GM12878 (cell line): ENCODE measurements around the gene RCOR1. TPM values are rescaled to one million over a fixed set of nuclear protein-coding genes. Genes with fewer than 3 reads are reported as not detected.

Experiments
- ATAC-seq: fragments of 200-7000 bp; cut with Tn5 transposase; 3 replicates; pipeline ENCODE4 v1.9.1; 2020; ENCODE audit warnings: mild to moderate bottlenecking, moderate library complexity
- BruUV-seq: library from RNA; stranded (reverse); fragments of 400-500 nt; replicated peaks from 2 replicates; lab custom pipeline; 2021; lab: Mats Ljungman, UMichigan
- CTCF ChIA-PET: fragments of 300-600 bp; sonication (Branson Sonifier 250); formaldehyde crosslinking; extraction: SDS; loops from one replicate; lab custom pipeline; 2021; ENCODE audit warnings: inconsistent platforms; lab: Yijun Ruan, JAX
- POLR2A ChIA-PET: fragments of 350-600 bp; formaldehyde crosslinking; extraction: SDS; loops from one replicate; lab custom pipeline; 2021; ENCODE audit warnings: inconsistent platforms; lab: Charles Lee
- RAD21 ChIA-PET: fragments of 300-600 bp; sonication (Branson Sonifier 250); formaldehyde crosslinking; loops from one replicate; lab custom pipeline; 2023; ENCODE audit warnings: antibody characterized with exemption; ENCODE audit not compliant: unreplicated experiment; lab: Charles Lee
- SMC1A ChIA-PET: fragments of 300-600 bp; sonication (Branson Sonifier 250); formaldehyde crosslinking; loops from one replicate; lab custom pipeline; 2023; ENCODE audit not compliant: unreplicated experiment, uncharacterized antibody; lab: Charles Lee
- DNase-seq: peaks from one replicate; pipeline ENCODE4 v3.0.0-alpha.2; 2011; ENCODE audit warnings: low read depth, low spot score
- FAIRE-seq: peaks from 3 replicates; lab custom pipeline; 2011; peaks lifted over from hg19 to GRCh38; lab: Jason Lieb, UNC
- H2AFZ ChIP-seq: 2 replicates; pipeline ENCODE4 v1.6.0; 2011; ENCODE audit warnings: low read depth, low read length, control low read depth; ENCODE audit not compliant: control insufficient read depth
- H3K27ac ChIP-seq: 2 replicates; pipeline ENCODE4 v1.5.1; 2011; ENCODE audit warnings: control low read depth; ENCODE audit not compliant: control insufficient read depth, insufficient read depth
- H3K27me3 ChIP-seq, 2 experiments: replicated peaks in 1 of 2; 2 replicates each; pipeline versions ENCODE4 v1.6.0 to v1.6.1; 2011; ENCODE audit warnings: low read length in 1 of 2; ENCODE audit not compliant: control insufficient read depth in 2 of 2, insufficient read depth in 2 of 2
- H3K36me3 ChIP-seq, 2 experiments: 2 replicates each; pipeline ENCODE4 v1.5.1; 2011; ENCODE audit warnings: low read length in 1 of 2; ENCODE audit not compliant: control insufficient read depth in 2 of 2, insufficient read depth in 2 of 2
- H3K4me1 ChIP-seq: 2 replicates; pipeline ENCODE4 v1.6.1; 2011; ENCODE audit warnings: mild to moderate bottlenecking, low read length, moderate library complexity, mixed read lengths; ENCODE audit not compliant: control insufficient read depth, insufficient read depth
- H3K4me2 ChIP-seq: 2 replicates; pipeline ENCODE4 v1.6.0; 2011; ENCODE audit warnings: control low read depth; ENCODE audit not compliant: control insufficient read depth, insufficient read depth
- H3K4me3 ChIP-seq: fragments of 200-600 bp; sonication (generic); 2 replicates; pipeline ENCODE4 v1.5.1; 2016
- H3K79me2 ChIP-seq: 2 replicates; pipeline ENCODE4 v1.6.0; 2011; ENCODE audit warnings: low read length; ENCODE audit not compliant: control insufficient read depth, insufficient read depth
- H3K9ac ChIP-seq: 2 replicates; pipeline ENCODE4 v1.8.0; 2011; ENCODE audit warnings: low read length, control low read depth, mixed read lengths; ENCODE audit not compliant: control insufficient read depth, insufficient read depth
- H3K9me3 ChIP-seq: replicated peaks from 3 replicates; pipeline ENCODE4 v1.5.1; 2011; ENCODE audit warnings: mild to moderate bottlenecking, low read length; ENCODE audit not compliant: control insufficient read depth, insufficient read depth
- H4K20me1 ChIP-seq: 2 replicates; pipeline ENCODE4 v1.6.0; 2011; ENCODE audit not compliant: control insufficient read depth, insufficient read depth
- BMI1 ChIP-seq: fragments of 450-650 bp; IDR thresholded peaks from 2 replicates; pipeline ENCODE4 v1.6.1; 2016; ENCODE audit warnings: mild to moderate bottlenecking, moderate library complexity, borderline replicate concordance
- CTCF ChIP-seq, 3 experiments: IDR thresholded peaks in 2 of 3; conservative IDR thresholded peaks in 1 of 3; 2 replicates each; pipeline ENCODE4 v1.5.1; 2011; ENCODE audit warnings: low read depth in 3 of 3, low read length in 3 of 3, mild to moderate bottlenecking in 3 of 3, control low read depth in 2 of 3, moderate library complexity in 2 of 3, inconsistent platforms in 1 of 3, mixed read lengths in 1 of 3; ENCODE audit not compliant: control insufficient read depth in 2 of 3, insufficient read depth in 1 of 3; ENCODE audit errors: extremely low read depth in 1 of 3
- HDGF ChIP-seq: fragments of 450-650 bp; IDR thresholded peaks from 2 replicates; pipeline ENCODE4 v1.6.1; 2016; ENCODE audit warnings: antibody characterized with exemption
- IRF5 ChIP-seq: fragments of 450-650 bp; IDR thresholded peaks from 2 replicates; pipeline ENCODE4 v1.6.1; 2017; ENCODE audit warnings: borderline replicate concordance
- KLF5 ChIP-seq: fragments of 450-650 bp; IDR thresholded peaks from 2 replicates; pipeline ENCODE4 v1.6.1; 2014; ENCODE audit warnings: mild to moderate bottlenecking; ENCODE audit not compliant: partially characterized antibody
- MAX ChIP-seq: IDR thresholded peaks from 2 replicates; pipeline ENCODE4 v1.6.1; 2012; ENCODE audit warnings: low read depth, low read length, improper control_type of control experiment
- NKRF ChIP-seq: fragments of 450-650 bp; conservative IDR thresholded peaks from 2 replicates; pipeline ENCODE4 v1.6.1; 2017; ENCODE audit warnings: mild to moderate bottlenecking, moderate library complexity
- PAX5 ChIP-seq: IDR thresholded peaks from 2 replicates; pipeline ENCODE4 v1.6.1; 2011; ENCODE audit warnings: low read depth, low read length, borderline replicate concordance
- PAX8 ChIP-seq: fragments of 450-650 bp; IDR thresholded peaks from 2 replicates; pipeline ENCODE4 v1.6.1; 2017; ENCODE audit warnings: mild to moderate bottlenecking, moderate library complexity
- POLR2A ChIP-seq: IDR thresholded peaks from 2 replicates; pipeline ENCODE4 v1.6.1; 2011; ENCODE audit warnings: low read depth, mild to moderate bottlenecking, low read length
- SMAD5 ChIP-seq: IDR thresholded peaks from 2 replicates; pipeline ENCODE4 v1.6.1; 2016; ENCODE audit warnings: antibody characterized with exemption, low read depth
- SMC3 ChIP-seq: IDR thresholded peaks from 2 replicates; pipeline ENCODE4 v1.6.1; 2011; ENCODE audit warnings: low read length, improper control_type of control experiment, borderline replicate concordance
- ZNF592 ChIP-seq: fragments of 450-650 bp; IDR thresholded peaks from 2 replicates; pipeline ENCODE4 v1.6.1; 2017; ENCODE audit warnings: mild to moderate bottlenecking, moderate library complexity
- WGBS: methylation state at CpG from one replicate; pipeline ENCODE4 v1.1.6; 2016; ENCODE audit warnings: low lambda C conversion rate; ENCODE audit not compliant: insufficient replicate concordance, insufficient coverage; ENCODE audit errors: missing lambda C conversion rate; 5-methylcytosine and 5-hydroxymethylcytosine counted together
- in situ Hi-C: fragments of 300-500 bp; cut with MboI; formaldehyde crosslinking; loops from 9 replicates; pipeline ENCODE4 v1.14.3; 2018; ENCODE audit warnings: mixed read lengths
- intact Hi-C: fragments of 100-400 bp; cut with micrococcal nuclease; formaldehyde crosslinking; loops from one replicate; pipeline ENCODE4 v1.14.2; 2022; ENCODE audit not compliant: unreplicated experiment
- polyA plus RNA-seq, 11 experiments: library from polyadenylated mRNA; depleted of rRNA in 4 of 11; unstranded in 6 of 11; stranded (reverse) in 5 of 11; fragments of >200 nt; fragmentation: Nextera tagmentation in 4 of 11; fragmentation: Illumina TruSeq in 1 of 11; extraction: Ambion mirVana in 4 of 11; extraction: Trizol in 1 of 11; gene quantifications; 1 replicate in 1 of 11; 2 replicates in 10 of 11; pipeline versions ENCODE4 v1.2.1 to v1.2.3, GENCODE V29; 2011 to 2016; ENCODE audit warnings: inconsistent platforms in 2 of 11, missing spikeins in 2 of 11, low read depth in 1 of 11
- total RNA-seq, 4 experiments: library from RNA; depleted of rRNA in 3 of 4; stranded (reverse); fragments of >200 nt in 3 of 4; fragmentation: Illumina TruSeq in 1 of 4; extraction: Trizol in 1 of 4; gene quantifications; 2 replicates each; pipeline versions ENCODE4 v1.2.1 to v1.2.3, GENCODE V29; 2013 to 2021

The RCOR1 gene
- total and polyA plus RNA-seq, 10 of the 15 experiments (the other 5 are each of a cell fraction or from before 2014, with no cell fraction given) = 1.6 to 12.2 (median 4.4) TPM

- in situ Hi-C loops (no loop called here), intact Hi-C loops (no loop called here)
- no peak overlapping the region for H3K4me2 ChIP-seq
- no peaks in the 10 kb centered on the region for H3K27me3 ChIP-seq
- no peak for DNase-seq
- no peak overlapping the region for H3K9ac ChIP-seq
- H3K27ac ChIP-seq = no peak overlapping the region
- ChIA-PET CTCF (no interaction called here), RAD21 (no interaction called here), POLR2A (interaction anchor here (0.6 kb wide), 1 partner anchor 203 kb away, joined by 4 read pairs; no protein-coding TSS in a partner anchor), SMC1A (interaction anchor here (0.7 kb wide), 1 partner anchor 232 kb away, joined by 4 read pairs; no protein-coding TSS in a partner anchor)
- peaks cover 5% of the 10 kb centered on the region; the same call in 1 of the 2 replicates for H3K4me1 ChIP-seq
- no peak for TF ChIP-seq BMI1
- no peak for TF ChIP-seq POLR2A
- no peak for TF ChIP-seq SMC3
- no peak for TF ChIP-seq HDGF
- TF ChIP-seq ZNF592 = no peak
- no peak for TF ChIP-seq KLF5
- no peak for TF ChIP-seq PAX5
- no peak for TF ChIP-seq SMAD5
- TF ChIP-seq CTCF (IDR thresholded peaks at IDR 0.05 in 2 of 3, conservative IDR thresholded peaks at IDR 0.05 in 1 of 3; ENCODE audit: control insufficient read depth in 2 of 3, extremely low read depth in 1 of 3, insufficient read depth in 1 of 3, low read depth in 3 of 3, low read length in 3 of 3) = no peak
- TF ChIP-seq MAX = no peak
- TF ChIP-seq IRF5 = no peak
- TF ChIP-seq PAX8 = no peak
- no peak for TF ChIP-seq NKRF
- no peaks in the 10 kb centered on the region for H3K36me3 ChIP-seq
- no peak overlapping the region for H2AFZ ChIP-seq
- 85% methylated on average over 2 of the region's 2 CpGs for WGBS
- H3K4me3 ChIP-seq = no peak overlapping the region
- no peaks in the 10 kb centered on the region; the same call in none of the 2 replicates for H3K79me2 ChIP-seq
- FAIRE-seq = no peak
- H4K20me1 ChIP-seq = no peaks in the 10 kb centered on the region
- BruUV-seq = no TSS peak
- ATAC-seq = peak; percentile 30; the same call in 2 of the 3 replicates
- H3K9me3 ChIP-seq = no peaks in the 10 kb centered on the region
These were observed 73.2 kb downstream of the RCOR1 start for GRCh38 chr14:102665621-102666020.
